ENCODE measurements around the gene BCHE.

GRCh38 chr3:165748094-165748493, 89.1 kb downstream of the BCHE start:
- TF ChIP-seq, protein P1, sequence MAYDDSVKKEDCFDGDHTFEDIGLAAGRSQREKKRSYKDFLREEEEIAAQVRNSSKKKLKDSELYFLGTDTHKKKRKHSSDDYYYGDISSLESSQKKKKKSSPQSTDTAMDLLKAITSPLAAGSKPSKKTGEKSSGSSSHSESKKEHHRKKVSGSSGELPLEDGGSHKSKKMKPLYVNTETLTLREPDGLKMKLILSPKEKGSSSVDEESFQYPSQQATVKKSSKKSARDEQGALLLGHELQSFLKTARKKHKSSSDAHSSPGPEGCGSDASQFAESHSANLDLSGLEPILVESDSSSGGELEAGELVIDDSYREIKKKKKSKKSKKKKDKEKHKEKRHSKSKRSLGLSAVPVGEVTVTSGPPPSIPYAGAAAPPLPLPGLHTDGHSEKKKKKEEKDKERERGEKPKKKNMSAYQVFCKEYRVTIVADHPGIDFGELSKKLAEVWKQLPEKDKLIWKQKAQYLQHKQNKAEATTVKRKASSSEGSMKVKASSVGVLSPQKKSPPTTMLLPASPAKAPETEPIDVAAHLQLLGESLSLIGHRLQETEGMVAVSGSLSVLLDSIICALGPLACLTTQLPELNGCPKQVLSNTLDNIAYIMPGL (CRISPR knock-in tag; IDR thresholded peaks at IDR 0.05; ENCODE audit: borderline replicate concordance): no peak
- no peak for TF ChIP-seq ZFP36 (IDR thresholded peaks at IDR 0.05; ENCODE audit: borderline replicate concordance, partially characterized antibody)
- no peak for TF ChIP-seq EP300 (IDR thresholded peaks at IDR 0.05)
- TF ChIP-seq, protein P2, sequence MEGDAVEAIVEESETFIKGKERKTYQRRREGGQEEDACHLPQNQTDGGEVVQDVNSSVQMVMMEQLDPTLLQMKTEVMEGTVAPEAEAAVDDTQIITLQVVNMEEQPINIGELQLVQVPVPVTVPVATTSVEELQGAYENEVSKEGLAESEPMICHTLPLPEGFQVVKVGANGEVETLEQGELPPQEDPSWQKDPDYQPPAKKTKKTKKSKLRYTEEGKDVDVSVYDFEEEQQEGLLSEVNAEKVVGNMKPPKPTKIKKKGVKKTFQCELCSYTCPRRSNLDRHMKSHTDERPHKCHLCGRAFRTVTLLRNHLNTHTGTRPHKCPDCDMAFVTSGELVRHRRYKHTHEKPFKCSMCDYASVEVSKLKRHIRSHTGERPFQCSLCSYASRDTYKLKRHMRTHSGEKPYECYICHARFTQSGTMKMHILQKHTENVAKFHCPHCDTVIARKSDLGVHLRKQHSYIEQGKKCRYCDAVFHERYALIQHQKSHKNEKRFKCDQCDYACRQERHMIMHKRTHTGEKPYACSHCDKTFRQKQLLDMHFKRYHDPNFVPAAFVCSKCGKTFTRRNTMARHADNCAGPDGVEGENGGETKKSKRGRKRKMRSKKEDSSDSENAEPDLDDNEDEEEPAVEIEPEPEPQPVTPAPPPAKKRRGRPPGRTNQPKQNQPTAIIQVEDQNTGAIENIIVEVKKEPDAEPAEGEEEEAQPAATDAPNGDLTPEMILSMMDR (IDR thresholded peaks at IDR 0.05): no peak
- TF ChIP-seq RFX5 (IDR thresholded peaks at IDR 0.05): no peak
- TF ChIP-seq RAD21 (conservative IDR thresholded peaks at IDR 0.05 in 1 of 2, IDR thresholded peaks at IDR 0.05 in 1 of 2): no peak
- TF ChIP-seq REST (IDR thresholded peaks at IDR 0.05): no peak
- TF ChIP-seq POLR2A (IDR thresholded peaks at IDR 0.05; ENCODE audit: low read length): no peak
- TF ChIP-seq CBX8 (IDR thresholded peaks at IDR 0.05): no peak
- TF ChIP-seq MAZ (IDR thresholded peaks at IDR 0.05; ENCODE audit: borderline replicate concordance, low read depth, low read length): no peak
- no peak for TF ChIP-seq JUNB (IDR thresholded peaks at IDR 0.05)
- no peak for TF ChIP-seq CEBPB (IDR thresholded peaks at IDR 0.05)
- no peak for TF ChIP-seq EHMT2 (IDR thresholded peaks at IDR 0.05; ENCODE audit: low read depth)
